Measurements from ENCODE around the gene RNF175.
"Not testable (repeated sequence)": the region's sequence is repeated elsewhere in the genome, so short reads cannot be mapped to it uniquely, and the experiment has no call there.

The RNF175 gene

DNA sequence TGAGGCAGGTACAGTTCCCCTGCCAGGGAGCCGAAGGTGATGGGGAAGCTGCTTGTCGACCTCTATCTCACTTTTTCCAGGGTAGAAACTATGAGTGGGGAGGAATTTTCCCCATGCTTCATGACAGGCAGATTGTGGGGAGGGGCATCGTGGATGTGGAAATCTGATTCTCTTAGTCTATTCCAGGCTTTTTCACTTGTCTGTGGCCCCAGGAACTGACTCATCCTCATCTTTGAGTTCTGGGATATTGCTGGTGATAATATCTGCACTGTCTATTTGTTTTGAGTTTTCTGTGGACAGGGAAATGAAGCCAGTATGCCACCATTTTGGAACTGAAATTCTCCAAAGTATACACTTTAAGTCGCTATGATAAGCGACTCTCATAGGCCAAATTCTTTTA lies 83.3 kb downstream of the RNF175 start:
- Histone ChIP-seq H3K4me1 (no peaks in the 10 kb centered on the region), H3K27me3 (no peaks in the 10 kb centered on the region), H3K9me3 (no peaks in the 10 kb centered on the region), H3K4me3 (ENCODE audit: low read depth, low read length) (no peak overlapping the region), H3K36me3 (no peaks in the 10 kb centered on the region)
- no peak for DNase-seq
- TF ChIP-seq, protein P1, sequence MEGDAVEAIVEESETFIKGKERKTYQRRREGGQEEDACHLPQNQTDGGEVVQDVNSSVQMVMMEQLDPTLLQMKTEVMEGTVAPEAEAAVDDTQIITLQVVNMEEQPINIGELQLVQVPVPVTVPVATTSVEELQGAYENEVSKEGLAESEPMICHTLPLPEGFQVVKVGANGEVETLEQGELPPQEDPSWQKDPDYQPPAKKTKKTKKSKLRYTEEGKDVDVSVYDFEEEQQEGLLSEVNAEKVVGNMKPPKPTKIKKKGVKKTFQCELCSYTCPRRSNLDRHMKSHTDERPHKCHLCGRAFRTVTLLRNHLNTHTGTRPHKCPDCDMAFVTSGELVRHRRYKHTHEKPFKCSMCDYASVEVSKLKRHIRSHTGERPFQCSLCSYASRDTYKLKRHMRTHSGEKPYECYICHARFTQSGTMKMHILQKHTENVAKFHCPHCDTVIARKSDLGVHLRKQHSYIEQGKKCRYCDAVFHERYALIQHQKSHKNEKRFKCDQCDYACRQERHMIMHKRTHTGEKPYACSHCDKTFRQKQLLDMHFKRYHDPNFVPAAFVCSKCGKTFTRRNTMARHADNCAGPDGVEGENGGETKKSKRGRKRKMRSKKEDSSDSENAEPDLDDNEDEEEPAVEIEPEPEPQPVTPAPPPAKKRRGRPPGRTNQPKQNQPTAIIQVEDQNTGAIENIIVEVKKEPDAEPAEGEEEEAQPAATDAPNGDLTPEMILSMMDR (IDR thresholded peaks at IDR 0.05; ENCODE audit: low read depth, low read length), result no peak

DNA sequence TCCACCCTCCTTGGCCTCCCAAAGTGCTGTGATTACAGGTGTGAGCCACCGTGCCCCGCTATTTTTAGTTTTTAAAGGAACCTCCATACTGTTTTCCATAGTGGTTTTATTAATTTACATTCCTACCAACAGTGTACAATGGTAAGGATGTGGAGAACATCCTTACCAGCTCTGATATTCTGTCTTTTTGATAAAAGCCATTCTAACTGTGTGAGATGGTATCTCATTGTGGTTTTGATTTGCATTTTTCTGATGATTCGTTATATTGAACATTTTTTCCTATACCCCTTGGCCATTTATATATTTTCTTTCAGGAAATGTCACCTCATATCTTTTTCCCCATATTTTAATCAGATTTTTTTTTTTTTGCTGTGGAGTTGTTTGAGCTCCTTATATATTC lies 90.0 kb downstream of the RNF175 start:
- no peaks in the 10 kb centered on the region for H3K4me1 ChIP-seq
- H3K27me3 ChIP-seq, result no peaks in the 10 kb centered on the region
- H3K4me3 ChIP-seq (ENCODE audit: low read depth, low read length), result no peak overlapping the region
- no peaks in the 10 kb centered on the region for H3K36me3 ChIP-seq
- DNase-seq, result no peak
- no peaks in the 10 kb centered on the region for H3K9me3 ChIP-seq
- TF ChIP-seq, protein P1 (IDR thresholded peaks at IDR 0.05; ENCODE audit: low read depth, low read length), result no peak

DNA sequence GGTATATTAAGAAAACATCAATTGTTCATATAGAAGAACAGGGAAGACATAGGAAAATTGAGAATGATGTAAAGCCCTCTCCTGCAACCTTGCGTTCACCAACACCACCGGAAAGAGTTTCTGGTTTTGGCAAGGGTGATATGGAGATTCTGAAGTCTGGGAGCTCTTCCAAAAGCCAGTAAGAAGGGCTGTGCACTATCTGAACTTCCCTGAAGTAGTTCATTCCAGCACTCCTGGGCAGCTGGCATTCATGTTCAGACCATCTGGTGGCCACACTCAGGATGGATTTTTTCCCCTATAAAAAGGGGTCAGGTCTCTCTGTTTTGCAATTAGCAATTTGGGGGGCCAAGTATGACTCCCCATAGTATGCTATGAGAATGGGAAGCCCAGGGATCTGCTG lies 91.2 kb downstream of the RNF175 start:
- Histone ChIP-seq H3K36me3 (no peaks in the 10 kb centered on the region), H3K9me3 (no peaks in the 10 kb centered on the region), H3K27me3 (no peaks in the 10 kb centered on the region), H3K4me3 (ENCODE audit: low read depth, low read length) (no peak overlapping the region), H3K4me1 (no peaks in the 10 kb centered on the region)
- no peak for DNase-seq
- TF ChIP-seq, protein P1 (IDR thresholded peaks at IDR 0.05; ENCODE audit: low read depth, low read length), result no peak

DNA sequence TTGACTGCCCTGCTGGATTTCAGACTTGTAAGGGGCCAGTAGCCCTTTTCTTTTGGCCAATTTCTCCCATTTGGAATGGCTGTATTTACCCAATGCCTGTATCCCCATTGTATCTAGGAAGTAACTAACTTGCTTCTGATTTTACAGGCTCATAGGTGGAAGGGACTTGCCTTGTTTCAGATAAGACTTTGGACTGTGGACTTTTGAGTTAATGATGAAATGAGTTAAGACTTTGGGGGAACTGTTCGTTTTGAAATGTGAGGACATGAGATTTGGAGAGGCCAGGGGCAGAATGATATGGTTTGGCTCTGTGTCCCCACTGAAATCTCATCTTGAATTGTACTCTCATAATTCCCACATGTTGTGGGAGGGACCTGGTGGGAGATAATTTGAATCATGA lies 93.3 kb downstream of the RNF175 start:
- not testable (repeated sequence) for H3K9me3 ChIP-seq; H3K4me3 ChIP-seq (ENCODE audit: low read depth, low read length); H3K27me3 ChIP-seq; H3K36me3 ChIP-seq; H3K4me1 ChIP-seq; DNase-seq

DNA sequence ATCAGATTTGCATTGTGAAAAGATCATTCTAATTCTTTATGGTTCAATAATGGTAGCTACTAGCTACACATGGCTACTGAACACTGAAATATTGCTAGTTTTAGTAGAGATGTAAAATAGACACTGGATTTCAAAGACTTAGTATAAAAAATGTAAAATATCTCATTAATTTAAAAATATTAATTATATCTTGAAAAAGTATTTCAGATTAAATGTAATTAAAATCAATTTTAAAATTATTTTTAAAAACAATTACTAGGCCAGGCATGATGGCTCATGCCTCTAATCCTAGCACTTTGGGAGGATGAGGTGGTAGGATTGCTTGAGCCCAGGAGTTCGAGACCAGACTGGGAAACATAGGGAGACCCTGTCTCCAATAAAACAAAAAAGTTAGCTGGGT lies 96.2 kb downstream of the RNF175 start:
- Histone ChIP-seq H3K9me3 (no peaks in the 10 kb centered on the region), H3K4me1 (no peaks in the 10 kb centered on the region), H3K27me3 (no peaks in the 10 kb centered on the region), H3K4me3 (ENCODE audit: low read depth, low read length) (no peak overlapping the region), H3K36me3 (no peaks in the 10 kb centered on the region)
- DNase-seq, result no peak
- TF ChIP-seq, protein P1 (IDR thresholded peaks at IDR 0.05; ENCODE audit: low read depth, low read length), result no peak

DNA sequence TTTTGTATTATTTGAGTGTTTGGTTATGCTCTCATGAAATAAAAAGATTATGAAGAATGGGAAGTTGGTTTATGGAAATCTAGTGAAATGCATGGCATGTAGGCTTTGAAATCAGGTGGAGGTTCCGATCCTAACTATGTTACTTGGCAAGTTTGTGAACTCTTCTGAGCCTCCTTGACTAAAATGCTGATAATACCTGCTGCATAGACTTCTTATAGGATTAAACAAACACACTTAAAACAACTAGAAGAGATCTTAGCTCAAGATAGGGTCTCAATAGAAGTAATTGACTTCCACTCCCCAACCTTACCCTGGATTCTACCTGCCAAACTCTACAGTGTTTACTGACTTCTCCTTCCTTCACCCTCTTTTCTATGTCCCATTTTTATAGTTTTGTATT lies 97.9 kb downstream of the RNF175 start:
- Histone ChIP-seq H3K4me1 (no peaks in the 10 kb centered on the region), H3K4me3 (ENCODE audit: low read depth, low read length) (no peak overlapping the region), H3K27me3 (no peaks in the 10 kb centered on the region), H3K36me3 (no peaks in the 10 kb centered on the region), H3K9me3 (no peaks in the 10 kb centered on the region)
- TF ChIP-seq, protein P1 (IDR thresholded peaks at IDR 0.05; ENCODE audit: low read depth, low read length), result no peak
- no peak for DNase-seq

DNA sequence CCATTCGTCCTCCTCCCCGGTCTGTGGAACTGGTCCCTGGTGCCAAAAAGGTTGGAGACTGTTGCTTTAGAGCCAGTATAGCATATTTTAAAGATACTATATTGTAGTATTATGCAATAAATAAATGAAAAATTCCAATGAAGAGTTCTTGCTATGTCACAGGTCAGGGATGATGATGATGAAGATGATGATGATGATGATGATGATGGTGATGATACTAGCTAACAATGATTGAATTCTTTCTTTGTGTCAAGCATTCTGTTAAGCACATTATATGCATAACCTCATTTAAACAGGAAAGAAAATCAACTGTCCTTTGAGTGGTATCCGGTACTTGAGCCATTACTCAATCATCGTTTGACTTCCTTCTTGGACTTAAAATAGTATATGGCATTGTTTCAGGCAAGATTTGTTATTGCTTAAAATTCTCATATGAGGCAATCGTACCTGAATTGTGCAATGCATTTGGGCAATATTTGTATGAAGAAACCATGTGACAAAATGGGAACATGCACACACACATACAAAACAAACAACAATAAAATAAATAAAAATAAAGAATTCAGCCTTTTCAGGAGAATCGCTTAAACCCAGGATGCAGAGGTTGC lies 98.5 kb downstream of the RNF175 start:
- no peaks in the 10 kb centered on the region for H3K9me3 ChIP-seq

More for the DNA sequence above, 98.5 kb downstream of the RNF175 start:
- Histone ChIP-seq H3K4me1 (no peaks in the 10 kb centered on the region), H3K36me3 (no peaks in the 10 kb centered on the region), H3K4me3 (ENCODE audit: low read depth, low read length) (no peak overlapping the region), H3K27me3 (no peaks in the 10 kb centered on the region)
- TF ChIP-seq, protein P1 (IDR thresholded peaks at IDR 0.05; ENCODE audit: low read depth, low read length), result no peak
- no peak for DNase-seq
